ENCODE results near the gene CXCR4. TPM values are rescaled to one million over a fixed set of nuclear protein-coding genes. Genes with fewer than 3 reads are reported as not detected.

The CXCR4 gene
- total RNA-seq, 2 experiments from 2014 or later, result 1,661 to 1,739 TPM

DNA sequence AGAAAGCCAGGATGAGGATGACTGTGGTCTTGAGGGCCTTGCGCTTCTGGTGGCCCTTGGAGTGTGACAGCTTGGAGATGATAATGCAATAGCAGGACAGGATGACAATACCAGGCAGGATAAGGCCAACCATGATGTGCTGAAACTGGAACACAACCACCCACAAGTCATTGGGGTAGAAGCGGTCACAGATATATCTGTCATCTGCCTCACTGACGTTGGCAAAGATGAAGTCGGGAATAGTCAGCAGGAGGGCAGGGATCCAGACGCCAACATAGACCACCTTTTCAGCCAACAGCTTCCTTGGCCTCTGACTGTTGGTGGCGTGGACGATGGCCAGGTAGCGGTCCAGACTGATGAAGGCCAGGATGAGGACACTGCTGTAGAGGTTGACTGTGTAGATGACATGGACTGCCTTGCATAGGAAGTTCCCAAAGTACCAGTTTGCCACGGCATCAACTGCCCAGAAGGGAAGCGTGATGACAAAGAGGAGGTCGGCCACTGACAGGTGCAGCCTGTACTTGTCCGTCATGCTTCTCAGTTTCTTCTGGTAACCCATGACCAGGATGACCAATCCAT is 2.7 kb downstream of the CXCR4 start:
- ATAC-seq (ENCODE audit: poor library complexity), result no peak
- Mint-ChIP-seq H3K27me3 (peaks cover 28% of the 10 kb centered on the region), H3K36me3 (ENCODE audit: low read depth) (peaks cover 72% of the 10 kb centered on the region), H3K4me1 (ENCODE audit: low read depth) (peaks cover 54% of the 10 kb centered on the region), H3K4me3 (peak overlapping the region; percentile 99), H3K9me3 (peaks cover 3% of the 10 kb centered on the region), H3K27ac (peak overlapping the region; percentile 97)
- Histone ChIP-seq H3K4me1 (ENCODE audit: insufficient read depth, low read length) (peaks cover 30% of the 10 kb centered on the region), H3K27ac (ENCODE audit: low read depth in 1 of 2, low read length in 2 of 2) (peak overlapping the region in 1 of 2 donors; percentile 96), H3K36me3 (ENCODE audit: insufficient read depth, low read length) (peaks cover 37% of the 10 kb centered on the region), H3K9me3 (ENCODE audit: control insufficient read depth in 1 of 2, insufficient read depth in 1 of 2, low read length in 2 of 2) (no peaks in the 10 kb centered on the region), H3K27me3 (ENCODE audit: control insufficient read depth in 1 of 2, insufficient read depth in 2 of 2, low read length in 2 of 2) (no peaks in the 10 kb centered on the region), H3K4me3 (ENCODE audit: low read length) (peak overlapping the region; percentile 87)
- DNase-seq, result peak in 2 of 14 experiments; percentile 52 to 65
- intact Hi-C loops (cut with DNase I, micrococcal nuclease), result loop anchor here (2.0 to 5.0 kb wide), 7 partner anchors 63 to 212 kb away; partner anchors contain the start of gene DARS1 (in 2 of the 2)
- CTCF ChIA-PET, result no interaction called here
- TF ChIP-seq, protein P1, sequence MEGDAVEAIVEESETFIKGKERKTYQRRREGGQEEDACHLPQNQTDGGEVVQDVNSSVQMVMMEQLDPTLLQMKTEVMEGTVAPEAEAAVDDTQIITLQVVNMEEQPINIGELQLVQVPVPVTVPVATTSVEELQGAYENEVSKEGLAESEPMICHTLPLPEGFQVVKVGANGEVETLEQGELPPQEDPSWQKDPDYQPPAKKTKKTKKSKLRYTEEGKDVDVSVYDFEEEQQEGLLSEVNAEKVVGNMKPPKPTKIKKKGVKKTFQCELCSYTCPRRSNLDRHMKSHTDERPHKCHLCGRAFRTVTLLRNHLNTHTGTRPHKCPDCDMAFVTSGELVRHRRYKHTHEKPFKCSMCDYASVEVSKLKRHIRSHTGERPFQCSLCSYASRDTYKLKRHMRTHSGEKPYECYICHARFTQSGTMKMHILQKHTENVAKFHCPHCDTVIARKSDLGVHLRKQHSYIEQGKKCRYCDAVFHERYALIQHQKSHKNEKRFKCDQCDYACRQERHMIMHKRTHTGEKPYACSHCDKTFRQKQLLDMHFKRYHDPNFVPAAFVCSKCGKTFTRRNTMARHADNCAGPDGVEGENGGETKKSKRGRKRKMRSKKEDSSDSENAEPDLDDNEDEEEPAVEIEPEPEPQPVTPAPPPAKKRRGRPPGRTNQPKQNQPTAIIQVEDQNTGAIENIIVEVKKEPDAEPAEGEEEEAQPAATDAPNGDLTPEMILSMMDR (IDR thresholded peaks at IDR 0.05), result no peak
- POLR2A ChIA-PET, result interaction anchor here (1.2 to 15.1 kb wide), 2 partner anchors 17 to 107 kb away, joined by 4 to 488 read pairs; no protein-coding TSS in a partner anchor

GRCh38 chr2:136114382-136114781 is 3.6 kb downstream of the CXCR4 start:
- peaks cover 28% of the 10 kb centered on the region for H3K27me3 Mint-ChIP-seq
- H3K9me3 Mint-ChIP-seq, result peaks cover 3% of the 10 kb centered on the region
- H3K4me1 Mint-ChIP-seq (ENCODE audit: low read depth), result peaks cover 45% of the 10 kb centered on the region
- peak overlapping the region; percentile 87 for H3K4me3 ChIP-seq (ENCODE audit: low read length)
- peak overlapping the region; percentile 99 for H3K4me3 Mint-ChIP-seq
- ATAC-seq (ENCODE audit: poor library complexity) (no peak), DNase-seq (no peak)
- intact Hi-C loops (cut with DNase I, micrococcal nuclease), result loop anchor here (1.0 to 5.0 kb wide), 4 partner anchors 47 to 268 kb away; partner anchors contain the start of gene DARS1 (in 1 of the 2)
- H3K36me3 Mint-ChIP-seq (ENCODE audit: low read depth), result peaks cover 72% of the 10 kb centered on the region
- POLR2A ChIA-PET, result interaction anchor here (1.2 to 15.1 kb wide), 2 partner anchors 18 to 106 kb away, joined by 4 to 488 read pairs; no protein-coding TSS in a partner anchor
- TF ChIP-seq, protein P1 (IDR thresholded peaks at IDR 0.05), result no peak
- peak overlapping the region; percentile 97 for H3K27ac Mint-ChIP-seq
- H3K9me3 ChIP-seq (ENCODE audit: control insufficient read depth in 1 of 2, insufficient read depth in 1 of 2, low read length in 2 of 2), result no peaks in the 10 kb centered on the region
- CTCF ChIA-PET, result no interaction called here
- H3K27ac ChIP-seq (ENCODE audit: low read depth in 1 of 2, low read length in 2 of 2), result no peak overlapping the region
- H3K4me1 ChIP-seq (ENCODE audit: insufficient read depth, low read length), result peaks cover 24% of the 10 kb centered on the region
- H3K36me3 ChIP-seq (ENCODE audit: insufficient read depth, low read length), result peaks cover 37% of the 10 kb centered on the region
- no peaks in the 10 kb centered on the region for H3K27me3 ChIP-seq (ENCODE audit: control insufficient read depth in 1 of 2, insufficient read depth in 2 of 2, low read length in 2 of 2)

- Mint-ChIP-seq H3K27me3 (peaks cover 22% of the 10 kb centered on the region), H3K27ac (peak overlapping the region; percentile 97), H3K4me1 (ENCODE audit: low read depth) (peaks cover 44% of the 10 kb centered on the region), H3K9me3 (peaks cover 3% of the 10 kb centered on the region), H3K36me3 (ENCODE audit: low read depth) (peaks cover 63% of the 10 kb centered on the region), H3K4me3 (peak overlapping the region; percentile 99)
- peaks cover 21% of the 10 kb centered on the region for H3K4me1 ChIP-seq (ENCODE audit: insufficient read depth, low read length)
- TF ChIP-seq, protein P1 (IDR thresholded peaks at IDR 0.05), result no peak
- H3K27me3 ChIP-seq (ENCODE audit: control insufficient read depth in 1 of 2, insufficient read depth in 2 of 2, low read length in 2 of 2), result no peaks in the 10 kb centered on the region
- H3K9me3 ChIP-seq (ENCODE audit: control insufficient read depth in 1 of 2, insufficient read depth in 1 of 2, low read length in 2 of 2), result no peaks in the 10 kb centered on the region
- intact Hi-C loops (cut with DNase I, micrococcal nuclease), result loop anchor here (2.0 to 5.0 kb wide), 3 partner anchors 46 to 197 kb away; no protein-coding TSS in a partner anchor
- H3K36me3 ChIP-seq (ENCODE audit: insufficient read depth, low read length), result peaks cover 37% of the 10 kb centered on the region
- ATAC-seq (ENCODE audit: poor library complexity), result no peak
- CTCF ChIA-PET, result interaction anchor here (1.1 kb wide), 1 partner anchor 125 kb away, joined by 3 read pairs; no protein-coding TSS in a partner anchor
- DNase-seq, result peak in 2 of 14 experiments; percentile 53 to 65
- no peak overlapping the region for H3K27ac ChIP-seq (ENCODE audit: low read depth in 1 of 2, low read length in 2 of 2)
- H3K4me3 ChIP-seq (ENCODE audit: low read length), result no peak overlapping the region
- POLR2A ChIA-PET, result interaction anchor here (1.4 to 15.1 kb wide), 2 partner anchors 12 to 19 kb away, joined by 3 to 488 read pairs; no protein-coding TSS in a partner anchor
Measured at GRCh38 chr2:136113209-136113971, 4.6 kb downstream of the CXCR4 start.
